ENCODE data around the gene KPNA6.
"Not testable (repeated sequence)": the region's sequence is repeated elsewhere in the genome, so short reads cannot be mapped to it uniquely, and the experiment has no call there.

KPNA6 gene

DNA sequence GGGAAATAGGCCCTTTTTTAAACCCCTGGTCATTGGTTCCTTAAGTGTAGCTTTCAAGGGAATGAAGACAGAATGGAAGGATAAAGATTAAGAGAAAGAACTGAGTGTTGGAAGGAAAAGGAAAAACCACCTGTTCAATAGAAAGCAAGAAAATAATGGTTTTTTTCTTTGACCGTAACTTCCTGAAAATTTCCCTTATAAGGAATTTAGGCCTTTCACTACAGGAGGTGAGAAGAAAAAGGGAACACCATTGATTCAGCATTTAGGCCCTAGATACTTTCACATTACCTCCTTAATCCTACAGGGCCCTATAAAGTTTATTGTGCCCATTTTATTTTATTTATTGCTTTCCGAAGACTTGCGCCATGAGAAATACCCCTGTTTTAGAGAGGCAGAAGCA lies 18.9 kb downstream of the KPNA6 start:
- no peak overlapping the region for H3K27ac ChIP-seq (replicated peaks)
- no peak for DNase-seq (ENCODE audit: low read depth in 1 of 2, low spot score in 1 of 2)

GRCh38 chr1:32127409-32128198 lies 19.7 kb downstream of the KPNA6 start:
- no peak overlapping the region for H3K4me3 ChIP-seq (replicated peaks; ENCODE audit: insufficient read depth, low read length)
- H3K27ac ChIP-seq (replicated peaks) = peak overlapping the region; percentile 39
- TF ChIP-seq REST (IDR thresholded peaks at IDR 0.05; ENCODE audit: insufficient replicate concordance, low read depth) (no peak), SPI1 (IDR thresholded peaks at IDR 0.05; ENCODE audit: borderline replicate concordance, low read depth) (no peak), GABPA (IDR thresholded peaks at IDR 0.05; ENCODE audit: low read depth) (no peak), POLR2AphosphoS5 (IDR thresholded peaks at IDR 0.05; ENCODE audit: low read depth) (no peak)
- TF ChIP-seq, protein P1, sequence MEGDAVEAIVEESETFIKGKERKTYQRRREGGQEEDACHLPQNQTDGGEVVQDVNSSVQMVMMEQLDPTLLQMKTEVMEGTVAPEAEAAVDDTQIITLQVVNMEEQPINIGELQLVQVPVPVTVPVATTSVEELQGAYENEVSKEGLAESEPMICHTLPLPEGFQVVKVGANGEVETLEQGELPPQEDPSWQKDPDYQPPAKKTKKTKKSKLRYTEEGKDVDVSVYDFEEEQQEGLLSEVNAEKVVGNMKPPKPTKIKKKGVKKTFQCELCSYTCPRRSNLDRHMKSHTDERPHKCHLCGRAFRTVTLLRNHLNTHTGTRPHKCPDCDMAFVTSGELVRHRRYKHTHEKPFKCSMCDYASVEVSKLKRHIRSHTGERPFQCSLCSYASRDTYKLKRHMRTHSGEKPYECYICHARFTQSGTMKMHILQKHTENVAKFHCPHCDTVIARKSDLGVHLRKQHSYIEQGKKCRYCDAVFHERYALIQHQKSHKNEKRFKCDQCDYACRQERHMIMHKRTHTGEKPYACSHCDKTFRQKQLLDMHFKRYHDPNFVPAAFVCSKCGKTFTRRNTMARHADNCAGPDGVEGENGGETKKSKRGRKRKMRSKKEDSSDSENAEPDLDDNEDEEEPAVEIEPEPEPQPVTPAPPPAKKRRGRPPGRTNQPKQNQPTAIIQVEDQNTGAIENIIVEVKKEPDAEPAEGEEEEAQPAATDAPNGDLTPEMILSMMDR (IDR thresholded peaks at IDR 0.05; ENCODE audit: insufficient read depth, low read length) = no peak
- no peak for DNase-seq (ENCODE audit: low read depth in 1 of 2, low spot score in 1 of 2)
- H3K27me3 ChIP-seq (ENCODE audit: insufficient read depth, poor library complexity, severe bottlenecking) = no peaks in the 10 kb centered on the region

More for the DNA sequence above, 18.9 kb downstream of the KPNA6 start:
- TF ChIP-seq SPI1 (IDR thresholded peaks at IDR 0.05; ENCODE audit: borderline replicate concordance, low read depth) = peak; percentile 59; the same call in 1 of the 2 replicates
- TF ChIP-seq GABPA (IDR thresholded peaks at IDR 0.05; ENCODE audit: low read depth) = no peak
- Histone ChIP-seq H3K4me3 (replicated peaks; ENCODE audit: insufficient read depth, low read length) (no peak overlapping the region), H3K27me3 (ENCODE audit: insufficient read depth, poor library complexity, severe bottlenecking) (no peaks in the 10 kb centered on the region)

DNA sequence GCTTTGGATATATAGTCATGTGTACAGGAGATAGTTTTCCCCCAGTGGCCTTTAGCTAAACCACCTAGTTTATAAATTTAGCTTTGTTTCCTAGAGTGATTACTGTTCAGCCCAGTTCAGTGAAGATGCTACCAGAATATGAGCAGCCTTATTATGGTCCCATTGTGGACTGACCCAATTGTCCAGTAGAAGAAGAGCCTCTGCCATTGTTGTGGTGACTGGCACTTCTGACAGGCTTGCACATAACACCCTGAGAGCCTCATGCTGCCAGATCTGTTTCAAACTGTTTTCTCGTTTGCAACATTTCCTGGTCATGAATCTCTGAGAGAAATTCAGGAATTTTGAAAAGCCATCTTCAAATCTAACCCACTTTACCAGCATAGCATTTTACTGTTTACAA lies 20.6 kb downstream of the KPNA6 start:
- H3K4me3 ChIP-seq (replicated peaks; ENCODE audit: insufficient read depth, low read length) = no peak overlapping the region
- no peaks in the 10 kb centered on the region for H3K27me3 ChIP-seq (ENCODE audit: insufficient read depth, poor library complexity, severe bottlenecking)
- TF ChIP-seq SPI1 (IDR thresholded peaks at IDR 0.05; ENCODE audit: borderline replicate concordance, low read depth) = no peak
- H3K27ac ChIP-seq (replicated peaks) = peak overlapping the region; percentile 3; the same call in 1 of the 2 replicates
- DNase-seq (ENCODE audit: low read depth in 1 of 2, low spot score in 1 of 2) = peak in 1 of 2 experiments; percentile 33

GRCh38 chr1:32128964-32129363 lies 21.1 kb downstream of the KPNA6 start:
- H3K27ac ChIP-seq (replicated peaks) = peak overlapping the region; percentile 3; the same call in 1 of the 2 replicates
- H3K27me3 ChIP-seq (ENCODE audit: insufficient read depth, poor library complexity, severe bottlenecking) = no peaks in the 10 kb centered on the region
- no peak overlapping the region for H3K4me3 ChIP-seq (replicated peaks; ENCODE audit: insufficient read depth, low read length)
- TF ChIP-seq, protein P1 (IDR thresholded peaks at IDR 0.05; ENCODE audit: insufficient read depth, low read length) = no peak
- TF ChIP-seq POLR2AphosphoS5 (IDR thresholded peaks at IDR 0.05; ENCODE audit: low read depth) (no peak), SPI1 (IDR thresholded peaks at IDR 0.05; ENCODE audit: borderline replicate concordance, low read depth) (peak; percentile 45; the same call in 1 of the 2 replicates), REST (IDR thresholded peaks at IDR 0.05; ENCODE audit: insufficient replicate concordance, low read depth) (no peak), GABPA (IDR thresholded peaks at IDR 0.05; ENCODE audit: low read depth) (no peak)
- DNase-seq (ENCODE audit: low read depth in 1 of 2, low spot score in 1 of 2) = no peak

- not testable (repeated sequence) for DNase-seq (ENCODE audit: low read depth in 1 of 2, low spot score in 1 of 2); H3K4me3 ChIP-seq (replicated peaks; ENCODE audit: insufficient read depth, low read length); H3K27me3 ChIP-seq (ENCODE audit: insufficient read depth, poor library complexity, severe bottlenecking)
- peak overlapping the region; percentile 65 for H3K27ac ChIP-seq (replicated peaks)
These were observed 26.1 kb downstream of the KPNA6 start for GRCh38 chr1:32133950-32134280.
